ENCODE measurements around the gene TOMM20. TPM values are rescaled to one million over a fixed set of nuclear protein-coding genes. Genes with fewer than 3 reads are reported as not detected.
A peak's percentile ranks its signal among the peaks of the same experiment; 100 is the strongest.

TOMM20 gene
- total and polyA plus RNA-seq, 2 donors (not counting 1 experiment from before 2014, with no cell fraction given) = 25.0 to 77.3 TPM

DNA sequence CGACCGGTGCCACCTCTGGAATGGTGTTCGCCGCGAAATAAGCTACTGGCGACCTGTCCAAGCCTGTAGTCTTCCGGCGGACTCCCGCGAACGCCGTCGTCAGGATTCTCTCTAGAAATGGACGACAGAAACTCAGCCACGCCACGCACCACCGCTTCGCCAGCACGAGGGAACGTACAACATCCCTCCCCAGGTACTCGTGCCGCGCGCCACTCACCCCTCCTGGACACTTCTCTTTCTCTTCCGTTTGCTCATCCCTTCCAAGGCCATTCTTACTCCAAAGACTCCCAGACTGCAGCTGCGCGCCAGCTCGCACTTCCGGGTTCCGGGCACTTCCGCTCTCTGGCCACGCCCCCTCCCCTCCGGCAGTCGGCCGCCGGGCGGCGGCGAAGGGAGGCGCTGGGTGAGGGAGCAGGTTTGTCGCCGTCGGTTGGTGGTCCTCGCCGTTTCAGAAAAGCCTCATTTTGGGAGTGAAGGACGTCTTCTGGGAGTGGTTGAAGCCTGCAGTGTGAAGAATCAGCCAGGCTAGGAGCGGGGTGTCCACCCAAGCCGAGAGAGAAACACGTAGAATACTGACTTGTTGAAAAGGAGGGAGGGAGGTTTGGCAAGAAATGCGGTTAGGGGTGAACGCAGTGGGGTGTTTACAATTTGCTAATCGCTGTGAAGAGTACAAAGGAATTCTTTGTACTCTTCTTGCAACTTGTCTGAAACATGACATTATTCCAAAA lies 32.5 kb upstream of the TOMM20 start, which contains the start of gene RBM34:
TSS of gene RBM34 (minus strand) at position 294 of the 728 bp plus-strand sequence. CDS start at position 270, 24 bp downstream.
- H3K27ac Mint-ChIP-seq = peak within 1 kb of the TSS; percentile 99
- TF ChIP-seq, protein P1, sequence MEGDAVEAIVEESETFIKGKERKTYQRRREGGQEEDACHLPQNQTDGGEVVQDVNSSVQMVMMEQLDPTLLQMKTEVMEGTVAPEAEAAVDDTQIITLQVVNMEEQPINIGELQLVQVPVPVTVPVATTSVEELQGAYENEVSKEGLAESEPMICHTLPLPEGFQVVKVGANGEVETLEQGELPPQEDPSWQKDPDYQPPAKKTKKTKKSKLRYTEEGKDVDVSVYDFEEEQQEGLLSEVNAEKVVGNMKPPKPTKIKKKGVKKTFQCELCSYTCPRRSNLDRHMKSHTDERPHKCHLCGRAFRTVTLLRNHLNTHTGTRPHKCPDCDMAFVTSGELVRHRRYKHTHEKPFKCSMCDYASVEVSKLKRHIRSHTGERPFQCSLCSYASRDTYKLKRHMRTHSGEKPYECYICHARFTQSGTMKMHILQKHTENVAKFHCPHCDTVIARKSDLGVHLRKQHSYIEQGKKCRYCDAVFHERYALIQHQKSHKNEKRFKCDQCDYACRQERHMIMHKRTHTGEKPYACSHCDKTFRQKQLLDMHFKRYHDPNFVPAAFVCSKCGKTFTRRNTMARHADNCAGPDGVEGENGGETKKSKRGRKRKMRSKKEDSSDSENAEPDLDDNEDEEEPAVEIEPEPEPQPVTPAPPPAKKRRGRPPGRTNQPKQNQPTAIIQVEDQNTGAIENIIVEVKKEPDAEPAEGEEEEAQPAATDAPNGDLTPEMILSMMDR (IDR thresholded peaks at IDR 0.05) = peak; percentile 25
- no peak for TF ChIP-seq EZH2 (IDR thresholded peaks at IDR 0.05; ENCODE audit: borderline replicate concordance, insufficient read depth, low read depth, low read length, poor library complexity, severe bottlenecking)
- H3K9me3 Mint-ChIP-seq (ENCODE audit: insufficient read depth) = no peaks in the 10 kb centered on the region
- Histone ChIP-seq H3K36me3 (replicated peaks in 1 of 2; ENCODE audit: control extremely low read depth in 1 of 2, control insufficient read depth in 1 of 2, extremely low read depth in 1 of 2, insufficient read depth in 2 of 2, low read length in 1 of 2) (peaks cover 4 to 22% of the 10 kb centered on the region in 2 experiments), H3K9me3 (ENCODE audit: control extremely low read depth in 1 of 3, control insufficient read depth in 2 of 3, insufficient read depth in 1 of 3, low read length in 2 of 3) (no peaks in the 10 kb centered on the region), H3K9ac (ENCODE audit: low read length) (peak within 1 kb of the TSS; percentile 99), H3K27ac (ENCODE audit: low read length in 2 of 2) (peak within 1 kb of the TSS; percentile 89 to 92), H3K79me2 (ENCODE audit: control insufficient read depth, insufficient read depth, low read length) (peaks cover 49% of the 10 kb centered on the region), H3K4me3 (ENCODE audit: control extremely low read depth in 1 of 5, extremely low read depth in 1 of 5, insufficient read depth in 1 of 5, low read depth in 2 of 5, low read length in 4 of 5) (peak within 1 kb of the TSS; percentile 67 to 97 (median 78)), H3K27me3 (replicated peaks in 1 of 4; ENCODE audit: control extremely low read depth in 1 of 4, control insufficient read depth in 3 of 4, insufficient read depth in 4 of 4, low read length in 3 of 4) (no peaks in the 10 kb centered on the region), H2AFZ (ENCODE audit: insufficient read depth, low read depth, low read length, poor library complexity, severe bottlenecking) (peak within 1 kb of the TSS; percentile 97), H3K4me1 (ENCODE audit: control insufficient read depth in 2 of 2, insufficient read depth in 2 of 2, low read length in 2 of 2) (peaks cover 12 to 21% of the 10 kb centered on the region in 2 donors), H4K20me1 (ENCODE audit: control insufficient read depth, insufficient read depth, low read length, poor library complexity, severe bottlenecking) (peaks cover 9% of the 10 kb centered on the region), H3K4me2 (replicated peaks; ENCODE audit: low read depth, low read length, poor library complexity, severe bottlenecking) (peak within 1 kb of the TSS; percentile 75)
- peaks cover 20% of the 10 kb centered on the region for H3K4me1 Mint-ChIP-seq
- H3K4me3 Mint-ChIP-seq = peak within 1 kb of the TSS; percentile 97
- intact Hi-C loops (cut with micrococcal nuclease) = loop anchor here (1.0 to 10.0 kb wide), 8 partner anchors 33 to 789 kb away; partner anchors contain the start of genes ARID4B, B3GALNT2, COA6 and GGPS1
- CTCF ChIA-PET = interaction anchor here (1.0 to 1.9 kb wide), 5 partner anchors 31 to 256 kb away, joined by 3 to 7 read pairs (median 4); no protein-coding TSS in a partner anchor
- H3K27me3 Mint-ChIP-seq = no peaks in the 10 kb centered on the region
- ATAC-seq (ENCODE audit: low read depth) = peak; percentile 92
- WGBS (ENCODE audit: insufficient coverage) = under 1% methylated on average over 48 of the region's 52 CpGs
- DNase-seq = peak; percentile 95
- POLR2A ChIA-PET = interaction anchor here (0.5 to 2.0 kb wide), 9 partner anchors 16 to 787 kb away, joined by 3 to 12 read pairs (median 4); partner anchors contain the start of genes ARID4B, B3GALNT2, COA6 and GGPS1

Data from B cell (primary cell).